ENCODE data around the gene ATXN1.

Gene ATXN1

DNA sequence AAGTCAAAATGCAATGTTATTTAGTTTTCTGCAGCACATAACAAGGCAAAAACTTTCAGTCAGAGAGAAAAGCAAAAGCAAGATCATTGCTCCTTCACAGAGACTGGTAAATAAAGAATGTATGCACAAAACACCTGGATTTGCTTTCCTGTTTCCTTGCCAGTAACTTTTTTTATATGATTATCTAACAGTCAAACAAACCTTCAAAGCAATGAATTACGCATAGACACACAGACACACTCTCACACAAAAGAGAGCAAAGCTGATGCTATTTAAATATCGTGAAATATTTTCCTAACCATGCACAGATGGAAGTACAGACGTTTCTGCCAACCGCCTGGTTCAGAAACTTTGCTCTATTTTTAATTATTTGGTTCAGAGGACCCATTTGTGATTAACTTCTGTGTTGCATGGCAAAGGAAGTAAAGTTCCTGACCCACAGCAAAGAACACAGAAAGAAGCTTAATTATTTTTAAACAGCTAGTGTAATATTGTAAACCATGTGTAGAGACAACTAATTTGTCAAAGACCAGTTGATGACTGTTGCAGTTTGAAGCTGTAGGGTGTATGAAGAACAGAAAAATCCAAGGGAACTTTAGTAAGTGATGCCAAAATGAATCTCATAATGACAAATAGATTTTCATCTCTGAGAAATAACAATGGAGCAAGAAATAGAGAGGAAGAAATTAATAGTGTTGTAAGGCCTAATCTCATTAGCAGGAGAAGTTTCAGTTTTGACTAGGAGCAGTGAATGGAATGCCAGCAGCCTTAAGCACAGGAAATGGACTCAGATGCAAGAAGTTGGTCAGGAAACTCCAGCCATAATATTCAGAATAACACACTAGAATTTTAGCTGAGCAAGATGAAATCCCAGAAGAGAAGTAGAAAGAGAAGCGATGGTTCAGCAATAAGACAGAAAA, 24.1 kb downstream of the ATXN1 start:
- TF ChIP-seq, protein P1, sequence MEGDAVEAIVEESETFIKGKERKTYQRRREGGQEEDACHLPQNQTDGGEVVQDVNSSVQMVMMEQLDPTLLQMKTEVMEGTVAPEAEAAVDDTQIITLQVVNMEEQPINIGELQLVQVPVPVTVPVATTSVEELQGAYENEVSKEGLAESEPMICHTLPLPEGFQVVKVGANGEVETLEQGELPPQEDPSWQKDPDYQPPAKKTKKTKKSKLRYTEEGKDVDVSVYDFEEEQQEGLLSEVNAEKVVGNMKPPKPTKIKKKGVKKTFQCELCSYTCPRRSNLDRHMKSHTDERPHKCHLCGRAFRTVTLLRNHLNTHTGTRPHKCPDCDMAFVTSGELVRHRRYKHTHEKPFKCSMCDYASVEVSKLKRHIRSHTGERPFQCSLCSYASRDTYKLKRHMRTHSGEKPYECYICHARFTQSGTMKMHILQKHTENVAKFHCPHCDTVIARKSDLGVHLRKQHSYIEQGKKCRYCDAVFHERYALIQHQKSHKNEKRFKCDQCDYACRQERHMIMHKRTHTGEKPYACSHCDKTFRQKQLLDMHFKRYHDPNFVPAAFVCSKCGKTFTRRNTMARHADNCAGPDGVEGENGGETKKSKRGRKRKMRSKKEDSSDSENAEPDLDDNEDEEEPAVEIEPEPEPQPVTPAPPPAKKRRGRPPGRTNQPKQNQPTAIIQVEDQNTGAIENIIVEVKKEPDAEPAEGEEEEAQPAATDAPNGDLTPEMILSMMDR (IDR thresholded peaks at IDR 0.05; ENCODE audit: low read depth, low read length, poor library complexity, severe bottlenecking) = no peak
- TF ChIP-seq EZH2phosphoT487 (IDR thresholded peaks at IDR 0.05; ENCODE audit: borderline replicate concordance, low read length) = no peak
- Histone ChIP-seq H3K27ac (ENCODE audit: low read depth, low read length) (no peak overlapping the region), H3K27me3 (ENCODE audit: control insufficient read depth, low read length) (no peaks in the 10 kb centered on the region), H3K4me2 (ENCODE audit: low read length) (no peak overlapping the region), H3K9me2 (replicated peaks; ENCODE audit: control insufficient read depth, low read length) (no peaks in the 10 kb centered on the region), H3K4me3 (ENCODE audit: low read length) (no peak overlapping the region), H3K36me3 (ENCODE audit: control insufficient read depth, low read length) (no peaks in the 10 kb centered on the region), H3K4me1 (ENCODE audit: control insufficient read depth, low read length) (peaks cover 14% of the 10 kb centered on the region), H3K79me2 (ENCODE audit: control insufficient read depth, low read length) (no peaks in the 10 kb centered on the region), H3F3A (ENCODE audit: control insufficient read depth, insufficient read depth) (no peaks in the 10 kb centered on the region), H4K20me1 (ENCODE audit: control insufficient read depth, insufficient read depth, low read depth, low read length) (no peaks in the 10 kb centered on the region), H3K9me3 (ENCODE audit: control insufficient read depth, insufficient read depth, low read length) (no peaks in the 10 kb centered on the region)

DNA sequence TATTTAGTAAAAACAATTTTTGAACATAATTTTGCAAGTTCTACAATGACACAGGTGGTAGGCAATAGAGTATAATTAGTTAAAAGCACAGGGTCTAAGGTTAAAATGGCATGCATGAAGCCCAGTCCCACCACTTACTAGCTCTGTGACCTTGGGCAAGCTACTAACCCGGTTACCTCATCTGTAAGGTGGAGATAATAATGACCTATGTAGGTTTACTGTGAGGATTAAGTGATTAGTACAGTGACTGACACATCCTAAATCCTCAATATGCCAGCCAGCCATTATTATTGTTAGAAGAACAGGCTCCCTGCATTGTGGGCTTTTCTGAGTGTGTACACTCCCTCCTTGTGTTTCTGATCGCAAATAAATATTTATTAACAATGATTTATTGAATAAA, 26.2 kb downstream of the ATXN1 start:
- no peak overlapping the region for H3K4me3 ChIP-seq (ENCODE audit: low read length)
- H3K27me3 ChIP-seq (ENCODE audit: control insufficient read depth, low read length) = no peaks in the 10 kb centered on the region
- no peaks in the 10 kb centered on the region for H4K20me1 ChIP-seq (ENCODE audit: control insufficient read depth, insufficient read depth, low read depth, low read length)
- no peaks in the 10 kb centered on the region for H3K79me2 ChIP-seq (ENCODE audit: control insufficient read depth, low read length)
- no peak for TF ChIP-seq EZH2phosphoT487 (IDR thresholded peaks at IDR 0.05; ENCODE audit: borderline replicate concordance, low read length)
- TF ChIP-seq, protein P1 (IDR thresholded peaks at IDR 0.05; ENCODE audit: low read depth, low read length, poor library complexity, severe bottlenecking) = no peak
- H3K36me3 ChIP-seq (ENCODE audit: control insufficient read depth, low read length) = no peaks in the 10 kb centered on the region
- no peaks in the 10 kb centered on the region for H3K9me3 ChIP-seq (ENCODE audit: control insufficient read depth, insufficient read depth, low read length)
- H3F3A ChIP-seq (ENCODE audit: control insufficient read depth, insufficient read depth) = no peaks in the 10 kb centered on the region
- no peak overlapping the region for H3K4me2 ChIP-seq (ENCODE audit: low read length)
- H3K27ac ChIP-seq (ENCODE audit: low read depth, low read length) = no peak overlapping the region
- peaks cover 29% of the 10 kb centered on the region for H3K4me1 ChIP-seq (ENCODE audit: control insufficient read depth, low read length)
- H3K9me2 ChIP-seq (replicated peaks; ENCODE audit: control insufficient read depth, low read length) = no peaks in the 10 kb centered on the region

DNA sequence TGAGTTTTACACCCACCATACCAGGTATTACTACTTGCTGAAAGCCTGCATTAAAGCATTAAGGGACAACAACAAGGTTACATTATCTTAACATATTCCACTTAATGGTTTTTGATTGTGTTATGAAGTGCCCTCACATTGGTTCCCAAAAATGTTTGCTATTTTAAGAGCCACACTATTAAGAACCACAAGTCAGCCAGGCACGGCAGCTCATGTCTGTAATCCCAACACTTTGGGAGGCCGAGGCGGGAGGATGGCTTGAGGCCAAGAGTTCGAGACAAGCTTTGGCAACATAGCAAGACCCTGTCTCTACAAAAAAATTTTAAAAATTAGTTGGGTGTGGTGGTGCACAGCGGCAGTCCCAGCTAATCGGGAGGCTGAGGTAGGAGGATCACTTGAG, 28.2 kb downstream of the ATXN1 start:
- Histone ChIP-seq H3K4me2 (ENCODE audit: low read length) (no peak overlapping the region), H4K20me1 (ENCODE audit: control insufficient read depth, insufficient read depth, low read depth, low read length) (no peaks in the 10 kb centered on the region), H3F3A (ENCODE audit: control insufficient read depth, insufficient read depth) (no peaks in the 10 kb centered on the region), H3K27me3 (ENCODE audit: control insufficient read depth, low read length) (no peaks in the 10 kb centered on the region), H3K79me2 (ENCODE audit: control insufficient read depth, low read length) (no peaks in the 10 kb centered on the region), H3K4me1 (ENCODE audit: control insufficient read depth, low read length) (peaks cover 29% of the 10 kb centered on the region), H3K4me3 (ENCODE audit: low read length) (no peak overlapping the region), H3K36me3 (ENCODE audit: control insufficient read depth, low read length) (no peaks in the 10 kb centered on the region), H3K27ac (ENCODE audit: low read depth, low read length) (no peak overlapping the region), H3K9me2 (replicated peaks; ENCODE audit: control insufficient read depth, low read length) (no peaks in the 10 kb centered on the region), H3K9me3 (ENCODE audit: control insufficient read depth, insufficient read depth, low read length) (no peaks in the 10 kb centered on the region)
- no peak for TF ChIP-seq EZH2phosphoT487 (IDR thresholded peaks at IDR 0.05; ENCODE audit: borderline replicate concordance, low read length)
- TF ChIP-seq, protein P1 (IDR thresholded peaks at IDR 0.05; ENCODE audit: low read depth, low read length, poor library complexity, severe bottlenecking) = no peak
